NT2/D1 (cell line): ENCODE data around the gene FXYD3.

Experiments
- SUZ12 ChIP-seq: IDR thresholded peaks from 2 replicates; pipeline ENCODE4 v1.6.1; 2011; ENCODE audit not compliant: insufficient read length, insufficient read depth; ENCODE audit errors: extremely low read depth
- YY1 ChIP-seq: IDR thresholded peaks from 2 replicates; pipeline ENCODE4 v1.6.1; 2011; ENCODE audit not compliant: insufficient read length, insufficient read depth
- ZNF274 ChIP-seq: IDR thresholded peaks from 2 replicates; pipeline ENCODE4 v1.6.1; 2011; ENCODE audit warnings: mild to moderate bottlenecking, low read depth, low read length

- TF ChIP-seq SUZ12 = no peak
- no peak for TF ChIP-seq ZNF274
- TF ChIP-seq YY1 = no peak
Measured at GRCh38 chr19:35125270-35125717, 9.7 kb downstream of the FXYD3 start.
